ENCODE data around the gene PNMA6A.
"Not testable (repeated sequence)": the region's sequence is repeated elsewhere in the genome, so short reads cannot be mapped to it uniquely, and the experiment has no call there.

PNMA6A gene

GRCh38 chrX:153077437-153078135 lies 5.3 kb downstream of the PNMA6A start:
- not testable (repeated sequence) for DNase-seq

DNA sequence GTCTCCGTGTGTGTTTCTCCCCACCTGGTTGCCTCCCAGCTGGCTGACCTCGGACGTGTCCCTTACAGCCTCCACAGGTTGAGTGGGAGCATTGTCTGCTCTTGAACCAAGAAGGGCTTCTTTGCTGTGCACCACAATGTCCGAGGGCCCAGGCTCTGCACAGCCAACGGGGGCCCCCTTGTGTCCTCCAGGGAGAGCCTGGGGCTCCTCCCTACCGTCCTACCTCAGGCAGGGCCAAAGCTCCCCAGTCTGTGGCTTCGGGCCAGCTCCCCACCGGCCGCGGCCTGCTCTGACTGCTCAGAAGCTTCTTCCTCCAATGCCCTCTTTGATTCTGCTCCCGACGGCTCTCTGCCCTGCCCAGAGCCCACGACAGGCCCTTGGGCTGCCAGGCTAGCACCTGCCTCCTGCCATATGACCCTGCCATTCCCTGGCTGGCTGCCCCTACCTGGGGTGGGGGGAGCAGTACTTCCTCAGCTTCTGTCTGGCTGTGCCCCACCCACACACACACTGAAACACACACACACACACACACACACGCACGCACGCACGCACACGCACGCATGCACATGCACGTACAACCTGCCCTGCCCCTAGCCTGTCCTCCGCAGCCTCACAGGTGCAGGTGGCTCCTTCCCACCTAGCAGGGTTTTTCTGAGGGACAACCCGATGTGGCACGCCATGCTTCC lies 11.1 kb downstream of the PNMA6A start:
- DNase-seq = not testable (repeated sequence)

GRCh38 chrX:153102418-153102817 lies 30.2 kb downstream of the PNMA6A start:
- no peak for DNase-seq

GRCh38 chrX:153104959-153105358 lies 32.7 kb downstream of the PNMA6A start:
- DNase-seq = not testable (repeated sequence)

DNA sequence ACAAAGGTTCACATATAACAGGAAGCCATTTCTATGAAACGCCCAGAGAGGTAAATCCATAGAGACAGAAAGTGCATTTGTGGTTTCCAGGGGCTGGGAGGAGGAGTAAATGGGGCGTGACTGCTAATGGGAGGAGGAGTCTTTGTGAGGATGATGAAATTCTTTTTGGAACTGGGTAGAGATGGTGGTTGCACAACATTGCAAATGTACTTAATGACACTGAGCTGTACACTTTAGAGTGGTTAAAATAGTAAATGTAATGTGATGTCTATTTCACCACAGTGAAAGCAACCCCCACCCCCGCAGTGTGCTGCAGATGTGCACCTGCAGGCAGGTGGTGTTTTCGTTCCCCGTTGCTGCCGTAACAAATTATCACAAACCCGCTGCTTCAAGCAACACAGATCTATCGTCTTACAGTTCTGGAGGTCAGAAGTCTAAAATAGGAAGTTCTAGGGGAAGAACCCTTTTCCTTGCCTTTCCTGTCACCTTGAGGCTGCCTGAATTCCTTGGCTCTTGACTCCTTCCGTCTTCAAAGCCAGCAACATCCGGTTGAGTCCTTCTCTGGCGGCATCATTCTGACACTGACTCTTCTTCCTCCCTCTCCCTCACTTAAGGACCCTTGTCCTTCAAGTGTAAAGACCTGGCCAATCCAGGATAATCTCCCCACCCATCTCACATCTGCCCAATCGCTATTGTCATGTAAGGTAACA lies 34.0 kb downstream of the PNMA6A start:
- not testable (repeated sequence) for DNase-seq

- not testable (repeated sequence) for DNase-seq
Observed at GRCh38 chrX:153110735-153111134, 38.5 kb downstream of the PNMA6A start.

DNA sequence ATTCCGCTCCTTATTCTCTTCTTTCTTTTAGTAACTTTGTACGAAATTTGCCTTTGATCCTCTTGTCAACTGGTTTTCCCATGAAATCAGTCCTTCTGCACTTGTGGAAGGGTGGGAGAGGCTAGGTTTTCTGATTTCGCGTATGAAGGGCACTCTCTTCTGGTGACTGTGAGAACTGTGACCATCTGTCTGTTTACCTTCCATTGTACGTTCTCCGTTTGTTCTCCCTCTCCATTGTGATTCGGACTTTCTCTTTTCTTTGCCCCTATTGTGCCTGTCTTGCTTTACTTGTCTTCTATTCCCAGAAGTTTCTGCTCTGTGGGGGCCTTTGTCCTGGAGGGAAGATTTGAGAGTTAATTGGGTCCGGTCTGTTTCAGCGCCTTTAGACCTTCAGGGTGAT lies 41.6 kb downstream of the PNMA6A start:
- not testable (repeated sequence) for DNase-seq

- not testable (repeated sequence) for DNase-seq
Observed at GRCh38 chrX:153117754-153118153, 45.5 kb downstream of the PNMA6A start.

GRCh38 chrX:153120230-153120629 lies 48.0 kb downstream of the PNMA6A start:
- DNase-seq = not testable (repeated sequence)

GRCh38 chrX:153123468-153123867 lies 51.2 kb downstream of the PNMA6A start:
- DNase-seq = not testable (repeated sequence)

Data from NCI-H526 (cell line).